CD4-positive, alpha-beta T cell (primary cell): Measurements from ENCODE around the gene AGPAT4. TPM values are rescaled to one million over a fixed set of nuclear protein-coding genes. Genes with fewer than 3 reads are reported as not detected.

ENCODE experiments used
- ATAC-seq: fragments of 200-7000 bp; cut with Tn5 transposase; one replicate; pipeline ENCODE4 v1.10.0; 2022; ENCODE audit warnings: mild to moderate bottlenecking; ENCODE audit not compliant: poor library complexity
- CTCF ChIA-PET: fragments of 350-600 bp; sonication (Branson Sonifier 250); formaldehyde crosslinking; loops from one replicate; lab custom pipeline; 2021; ENCODE audit warnings: antibody characterized with exemption, inconsistent platforms; lab: Charles Lee
- POLR2A ChIA-PET: fragments of 350-600 bp; sonication (Branson Sonifier 250); formaldehyde crosslinking; loops from one replicate; lab custom pipeline; 2021; ENCODE audit warnings: antibody characterized with exemption, inconsistent platforms; lab: Charles Lee
- DNase-seq, 14 experiments: peaks; one replicate each; pipeline ENCODE4 v3.0.0-alpha.2; 2013 to 2020; ENCODE audit warnings: mixed read lengths in 2 of 14
- H3K27ac ChIP-seq, 2 donors: one replicate each; pipeline versions ENCODE4 v1.5.1 to v1.7.0; 2013; ENCODE audit warnings: low read length in 2 of 2, low read depth in 1 of 2, mild to moderate bottlenecking in 1 of 2
- H3K27me3 ChIP-seq, 2 experiments: 1 replicate in 1 of 2; 2 replicates in 1 of 2; pipeline versions ENCODE4 v1.6.1 to v1.7.0; 2013; ENCODE audit warnings: low read length in 2 of 2, control low read depth in 1 of 2, mild to moderate bottlenecking in 1 of 2, moderate library complexity in 1 of 2; ENCODE audit not compliant: insufficient read depth in 2 of 2, control insufficient read depth in 1 of 2
- H3K36me3 ChIP-seq: one replicate; pipeline ENCODE4 v1.6.1; 2013; ENCODE audit warnings: low read length, control low read depth; ENCODE audit not compliant: insufficient read depth
- H3K4me1 ChIP-seq: one replicate; pipeline ENCODE4 v1.6.1; 2013; ENCODE audit warnings: low read length, control low read depth; ENCODE audit not compliant: insufficient read depth
- H3K4me3 ChIP-seq: one replicate; pipeline ENCODE4 v1.5.1; 2013; ENCODE audit warnings: mild to moderate bottlenecking, low read length, moderate library complexity
- H3K9me3 ChIP-seq, 2 experiments: 1 replicate in 1 of 2; 2 replicates in 1 of 2; pipeline versions ENCODE4 v1.6.1 to v1.7.0; 2013; ENCODE audit warnings: low read length in 2 of 2, mild to moderate bottlenecking in 2 of 2, control low read depth in 1 of 2, moderate library complexity in 1 of 2; ENCODE audit not compliant: control insufficient read depth in 1 of 2, insufficient read depth in 1 of 2
- H3K27ac Mint-ChIP-seq: one replicate; pipeline ENCODE4 v1.8.0; 2020; ENCODE audit warnings: mixed read lengths
- H3K27me3 Mint-ChIP-seq: one replicate; pipeline ENCODE4 v1.8.0; 2021; ENCODE audit warnings: mixed read lengths
- H3K36me3 Mint-ChIP-seq: one replicate; pipeline ENCODE4 v1.8.0; 2021; ENCODE audit warnings: low read depth, mixed read lengths
- H3K4me1 Mint-ChIP-seq: one replicate; pipeline ENCODE4 v1.8.0; 2021; ENCODE audit warnings: low read depth, mixed read lengths
- H3K4me3 Mint-ChIP-seq: one replicate; pipeline ENCODE4 v1.8.0; 2020; ENCODE audit warnings: mild to moderate bottlenecking, mixed read lengths
- H3K9me3 Mint-ChIP-seq: one replicate; pipeline ENCODE4 v1.8.0; 2020; ENCODE audit warnings: mixed read lengths
- CTCF ChIP-seq: fragments of 200-600 bp; IDR thresholded peaks from one replicate; pipeline ENCODE4 v1.8.0; 2022; ENCODE audit warnings: antibody characterized with exemption, mild to moderate bottlenecking
- intact Hi-C, 2 experiments: fragments of 100-400 bp; cut with DNase I in 1 of 2; cut with micrococcal nuclease in 1 of 2; formaldehyde crosslinking; loops; one replicate each; pipeline versions ENCODE4 v1.15.1 to v1.9.0; 2023 to 2025; cut with DNase I, micrococcal nuclease
- total RNA-seq, 174 experiments: library from RNA in 2 of 174; stranded (reverse) in 2 of 174; gene quantifications; one replicate each; pipeline ENCODE4 v1.2.3 and lab custom pipeline; 2021 to 2026

Gene AGPAT4
- total RNA-seq, 2 experiments from 2014 or later = 2.8 to 4.8 TPM

- TF ChIP-seq CTCF = no peak
- Histone ChIP-seq H3K27me3 (no peaks in the 10 kb centered on the region), H3K4me1 (no peaks in the 10 kb centered on the region), H3K36me3 (no peaks in the 10 kb centered on the region), H3K27ac (no peak overlapping the region), H3K4me3 (no peak overlapping the region), H3K9me3 (no peaks in the 10 kb centered on the region)
- no peaks in the 10 kb centered on the region for H3K4me1 Mint-ChIP-seq
- no peaks in the 10 kb centered on the region for H3K9me3 Mint-ChIP-seq
- H3K4me3 Mint-ChIP-seq = no peak overlapping the region
- H3K36me3 Mint-ChIP-seq = peaks cover 4% of the 10 kb centered on the region
- ATAC-seq (no peak), DNase-seq (no peak)
- ChIA-PET CTCF (no interaction called here), POLR2A (no interaction called here)
- H3K27ac Mint-ChIP-seq = no peak overlapping the region
- intact Hi-C loops = no loop called here
- no peaks in the 10 kb centered on the region for H3K27me3 Mint-ChIP-seq
These were observed 74.0 kb downstream of the AGPAT4 start for GRCh38 chr6:161199850-161200249.

- no peak for TF ChIP-seq CTCF
- intact Hi-C loops = no loop called here
- no peak for DNase-seq
- no peak overlapping the region for H3K4me3 Mint-ChIP-seq
- peaks cover 4% of the 10 kb centered on the region for H3K36me3 Mint-ChIP-seq
- H3K4me1 Mint-ChIP-seq = no peaks in the 10 kb centered on the region
- no peak overlapping the region for H3K27ac Mint-ChIP-seq
- H3K27ac ChIP-seq = no peak overlapping the region
- no peaks in the 10 kb centered on the region for H3K4me1 ChIP-seq
- POLR2A ChIA-PET = no interaction called here
- H3K9me3 ChIP-seq = no peaks in the 10 kb centered on the region
- no peaks in the 10 kb centered on the region for H3K36me3 ChIP-seq
- H3K27me3 ChIP-seq = no peaks in the 10 kb centered on the region
- H3K27me3 Mint-ChIP-seq = no peaks in the 10 kb centered on the region
- ATAC-seq = no peak
- CTCF ChIA-PET = no interaction called here
- H3K9me3 Mint-ChIP-seq = peaks cover 4% of the 10 kb centered on the region
- no peak overlapping the region for H3K4me3 ChIP-seq
These were observed 74.9 kb downstream of the AGPAT4 start for GRCh38 chr6:161198783-161199460.

GRCh38 chr6:161198176-161198575 is 75.7 kb downstream of the AGPAT4 start:
- intact Hi-C loops = no loop called here
- H3K4me3 ChIP-seq = no peak overlapping the region
- H3K9me3 ChIP-seq = no peaks in the 10 kb centered on the region
- Mint-ChIP-seq H3K9me3 (peaks cover 5% of the 10 kb centered on the region), H3K4me1 (no peaks in the 10 kb centered on the region), H3K4me3 (no peak overlapping the region), H3K36me3 (peaks cover 5% of the 10 kb centered on the region), H3K27me3 (no peaks in the 10 kb centered on the region), H3K27ac (no peak overlapping the region)
- H3K4me1 ChIP-seq = no peaks in the 10 kb centered on the region
- CTCF ChIA-PET = no interaction called here
- ATAC-seq (no peak), DNase-seq (no peak)
- TF ChIP-seq CTCF = no peak
- H3K27me3 ChIP-seq = no peaks in the 10 kb centered on the region
- no peak overlapping the region for H3K27ac ChIP-seq
- POLR2A ChIA-PET = no interaction called here
- no peaks in the 10 kb centered on the region for H3K36me3 ChIP-seq
